ENCODE measurements around the gene PPT2. TPM values are rescaled to one million over a fixed set of nuclear protein-coding genes. Genes with fewer than 3 reads are reported as not detected.

The PPT2 gene
- total RNA-seq, 1 experiment from 2014 or later, result 46.3 TPM

GRCh38 chr6:32203426-32204267 is 49.7 kb downstream of the PPT2 start:
- Histone ChIP-seq H3K14ac (ENCODE audit: insufficient read depth, low read length) (no peak overlapping the region), H2BK5ac (ENCODE audit: insufficient read length, low read length) (no peak overlapping the region), H3T11ph (ENCODE audit: low read length) (no peak overlapping the region), H4K20me1 (ENCODE audit: control insufficient read depth, insufficient read depth, insufficient read length) (no peaks in the 10 kb centered on the region), H2BK12ac (ENCODE audit: insufficient read length, low read depth, low read length) (no peak overlapping the region), H3K9me3 (ENCODE audit: control insufficient read depth, low read depth, low read length) (no peaks in the 10 kb centered on the region), H3K9ac (ENCODE audit: extremely low read depth, insufficient read length, low read length) (no peak overlapping the region), H3K23ac (ENCODE audit: insufficient read length, low read depth, low read length) (no peak overlapping the region), H3K79me1 (ENCODE audit: insufficient read depth, low read depth, low read length, poor library complexity, severe bottlenecking) (no peaks in the 10 kb centered on the region), H2BK120ac (ENCODE audit: low read depth, low read length, poor library complexity, severe bottlenecking) (no peak overlapping the region), H4K8ac (replicated peaks; ENCODE audit: insufficient read length, low read depth, low read length) (no peak overlapping the region), H2BK20ac (ENCODE audit: low read depth, low read length, poor library complexity, severe bottlenecking) (no peak overlapping the region), H3K4ac (ENCODE audit: low read depth, low read length) (no peak overlapping the region), H3K27me3 (ENCODE audit: insufficient read depth, low read length) (no peaks in the 10 kb centered on the region), H4K5ac (ENCODE audit: insufficient read length, low read depth, low read length) (no peak overlapping the region), H3K27ac (ENCODE audit: insufficient read length, low read depth, low read length) (no peak overlapping the region), H2AFZ (ENCODE audit: low read length) (no peak overlapping the region), H3K79me2 (ENCODE audit: insufficient read depth, low read length) (no peaks in the 10 kb centered on the region), H4K91ac (ENCODE audit: insufficient read length, low read depth, low read length) (no peak overlapping the region), H3K18ac (ENCODE audit: insufficient read length, low read depth, low read length) (no peak overlapping the region), H2BK15ac (ENCODE audit: low read depth, low read length) (no peak overlapping the region), H3K4me2 (ENCODE audit: insufficient read depth, insufficient read length, low read length) (no peak overlapping the region), H3K23me2 (ENCODE audit: insufficient read length, low read depth, low read length, poor library complexity, severe bottlenecking) (no peaks in the 10 kb centered on the region), H3K56ac (ENCODE audit: insufficient read length, low read depth, low read length) (no peak overlapping the region), H3K4me1 (ENCODE audit: insufficient read depth, low read length) (no peaks in the 10 kb centered on the region), H2AK5ac (ENCODE audit: insufficient read length, low read length) (no peak overlapping the region)
- Mint-ChIP-seq H3K27me3 (ENCODE audit: low read depth) (peaks cover 7% of the 10 kb centered on the region), H3K27ac (no peak overlapping the region), H3K36me3 (ENCODE audit: insufficient read depth in 1 of 3, low read depth in 3 of 3) (no peaks in the 10 kb centered on the region), H3K4me1 (peaks cover 0 to 2% of the 10 kb centered on the region in 2 experiments; a peak in 2 of 4 replicates), H3K9me3 (peaks cover 0 to 3% of the 10 kb centered on the region in 2 experiments; a peak in 2 of 5 replicates), H3K4me3 (no peak overlapping the region)
- TF ChIP-seq CTCF (conservative IDR thresholded peaks at IDR 0.05), result no peak
- no peak for DNase-seq
- WGBS (ENCODE audit: extremely low coverage, insufficient read length, low lambda C conversion rate), result no CpG with 5 or more reads among the region's 9 CpGs
